Ammon's horn (tissue), 1 donor: ENCODE results near the gene GNG8.

Source experiments
- DNase-seq: peaks from one replicate; pipeline ENCODE4 v3.0.0-alpha.2; 2016; ENCODE audit warnings: low spot score

GNG8 gene

DNA sequence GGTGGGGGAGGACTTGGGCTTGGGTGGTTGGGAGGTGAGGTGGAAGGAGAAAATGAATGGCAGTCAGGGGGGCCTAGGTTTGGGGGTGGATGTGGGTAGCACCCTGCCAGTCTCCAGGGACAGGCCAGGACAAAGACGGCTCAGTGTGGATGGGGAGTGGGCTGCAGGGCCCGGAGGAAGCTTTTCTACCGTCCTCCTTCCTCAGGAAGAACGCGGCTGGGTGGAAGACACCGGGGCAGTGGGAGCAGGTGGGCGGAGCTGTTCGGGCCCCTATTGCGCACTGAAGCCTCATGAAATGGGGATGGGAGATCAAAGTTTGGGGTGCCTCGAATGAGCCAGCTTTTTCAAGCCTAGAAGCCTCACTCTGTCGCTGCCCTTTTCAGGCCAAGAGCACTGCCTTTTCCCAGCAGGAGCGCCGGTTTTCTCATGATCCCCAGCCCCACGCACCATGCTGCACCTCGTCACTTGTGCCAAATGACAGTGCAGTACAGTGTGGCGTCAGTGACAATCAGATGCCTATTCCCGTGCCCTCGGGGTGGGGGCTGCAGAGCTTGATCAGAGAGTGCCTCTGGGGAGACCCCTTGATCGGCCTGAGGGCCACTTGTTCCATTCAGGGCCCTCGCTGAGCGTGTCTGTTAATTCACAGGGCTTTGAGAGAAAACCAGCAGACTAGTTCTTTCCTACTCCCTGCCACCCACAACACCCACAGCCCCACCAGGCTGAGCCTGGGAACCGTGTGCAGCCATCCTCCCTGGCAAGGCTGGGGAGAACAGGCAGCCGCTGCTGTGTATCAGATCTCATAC is 33.4 kb downstream of the GNG8 start:
- DNase-seq: peak; percentile 68

GRCh38 chr19:46601318-46602224 is 34.4 kb downstream of the GNG8 start, which contains the start of gene CALM3:
Gene CALM3 (plus strand): TSS chr19:46601330. CDS start chr19:46601435, 105 bp downstream.
- DNase-seq: no peak

- DNase-seq: peak; percentile 97
These were observed 35.4 kb downstream of the GNG8 start for GRCh38 chr19:46600384-46601317.

DNA sequence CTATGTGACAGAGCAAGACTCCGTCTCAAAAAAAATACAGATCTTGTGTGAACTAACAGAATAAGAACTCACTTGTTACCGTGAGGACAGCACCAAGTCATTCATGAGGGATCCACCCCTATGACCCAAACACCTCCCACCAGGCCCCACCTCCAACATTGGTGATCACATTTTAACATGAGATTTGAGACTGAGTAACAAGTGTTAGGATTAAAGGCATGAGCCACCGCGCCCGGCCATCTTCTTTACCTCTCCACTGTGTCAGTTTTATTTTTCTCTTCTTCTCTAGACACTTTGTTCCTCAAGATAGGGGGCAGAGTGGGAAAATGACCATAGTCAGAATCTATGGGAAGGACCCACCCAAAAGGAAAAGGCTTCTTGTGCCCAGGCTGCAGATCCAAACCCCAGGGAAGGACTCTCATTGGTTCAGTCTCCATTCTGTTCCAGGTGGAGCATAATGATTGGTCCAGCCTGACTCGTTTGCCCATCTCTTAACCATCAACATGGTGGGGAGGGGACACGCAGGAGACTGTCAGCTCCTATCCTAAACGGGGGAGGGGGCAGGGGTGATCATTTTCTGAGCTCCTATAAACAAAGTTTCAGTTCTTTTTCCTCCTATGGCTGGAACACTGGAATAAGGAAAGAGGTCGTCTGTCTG is 36.2 kb downstream of the GNG8 start:
- no peak for DNase-seq

GRCh38 chr19:46598372-46598917 is 37.6 kb downstream of the GNG8 start:
- DNase-seq: no peak

DNA sequence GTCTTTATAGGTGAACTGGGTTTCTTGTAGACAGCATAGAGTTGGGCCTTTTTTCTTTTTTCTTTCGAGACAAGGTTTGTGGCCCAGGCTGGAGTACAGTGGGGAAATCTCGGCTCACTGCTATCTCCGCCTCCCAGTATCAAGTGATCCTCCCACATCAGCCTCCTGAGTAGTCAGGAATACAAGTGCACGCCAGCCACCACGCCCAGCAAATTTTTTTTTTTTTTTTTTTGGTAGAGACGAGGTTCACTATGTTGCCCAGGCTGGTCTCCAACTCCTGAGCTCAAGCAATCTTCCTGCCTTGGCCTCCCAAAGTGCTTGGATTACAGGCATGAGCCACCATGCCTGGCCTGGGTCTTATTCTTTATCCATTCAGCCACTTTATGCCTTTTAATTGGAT is 40.0 kb downstream of the GNG8 start:
- no peak for DNase-seq

GRCh38 chr19:46591870-46592269 is 44.1 kb downstream of the GNG8 start:
- no peak for DNase-seq

- no peak for DNase-seq
These were observed 44.7 kb downstream of the GNG8 start for GRCh38 chr19:46591254-46591653.

- no peak for DNase-seq
These were observed 48.1 kb downstream of the GNG8 start for GRCh38 chr19:46587861-46588260.

DNA sequence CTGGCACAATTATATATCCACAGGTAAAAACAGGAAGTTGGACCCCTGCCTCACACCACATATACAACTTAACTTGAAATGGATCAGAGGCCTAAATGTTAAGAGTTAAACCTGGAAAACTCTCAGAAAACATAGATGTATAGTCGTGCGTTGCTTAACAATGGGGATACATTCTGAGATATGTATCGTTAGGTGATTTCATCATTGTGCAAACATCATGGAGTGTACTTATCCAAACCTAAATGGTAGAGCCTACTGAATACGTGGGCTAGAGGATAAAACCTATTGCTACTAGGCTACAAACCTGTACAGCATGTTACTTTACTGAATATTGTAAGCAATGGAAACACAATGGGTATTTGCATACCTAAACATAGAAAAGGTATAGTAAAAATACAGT is 49.7 kb downstream of the GNG8 start:
- DNase-seq: no peak

GRCh38 chr19:46585539-46585938 is 50.5 kb downstream of the GNG8 start:
- no peak for DNase-seq
